Measurements from ENCODE around the gene TCAP. TPM values are rescaled to one million over a fixed set of nuclear protein-coding genes. Genes with fewer than 3 reads are reported as not detected.

The TCAP gene
- polyA plus RNA-seq, 5 donors: 1.0 to 14.8 (median 1.8) TPM

DNA sequence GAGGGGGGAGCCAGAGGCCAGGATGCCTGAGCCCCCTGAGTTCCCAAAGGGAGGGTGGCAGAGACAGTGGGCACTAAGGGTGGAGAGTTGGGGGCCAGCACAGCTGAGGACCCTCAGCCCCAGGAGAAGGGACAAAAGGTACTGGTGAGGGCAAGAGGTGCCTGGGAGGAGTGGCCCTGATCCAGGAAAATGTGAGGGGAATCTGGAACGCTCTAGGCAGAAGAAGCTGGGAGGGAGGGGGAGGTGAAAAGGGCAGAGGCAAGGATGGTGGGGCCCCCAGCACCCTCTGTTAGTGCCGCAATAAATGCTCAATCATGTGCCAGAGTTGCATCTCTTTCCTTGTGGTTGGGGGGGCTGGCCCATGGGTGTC is 1.1 kb downstream of the TCAP start:
- DNase-seq: no peak

DNA sequence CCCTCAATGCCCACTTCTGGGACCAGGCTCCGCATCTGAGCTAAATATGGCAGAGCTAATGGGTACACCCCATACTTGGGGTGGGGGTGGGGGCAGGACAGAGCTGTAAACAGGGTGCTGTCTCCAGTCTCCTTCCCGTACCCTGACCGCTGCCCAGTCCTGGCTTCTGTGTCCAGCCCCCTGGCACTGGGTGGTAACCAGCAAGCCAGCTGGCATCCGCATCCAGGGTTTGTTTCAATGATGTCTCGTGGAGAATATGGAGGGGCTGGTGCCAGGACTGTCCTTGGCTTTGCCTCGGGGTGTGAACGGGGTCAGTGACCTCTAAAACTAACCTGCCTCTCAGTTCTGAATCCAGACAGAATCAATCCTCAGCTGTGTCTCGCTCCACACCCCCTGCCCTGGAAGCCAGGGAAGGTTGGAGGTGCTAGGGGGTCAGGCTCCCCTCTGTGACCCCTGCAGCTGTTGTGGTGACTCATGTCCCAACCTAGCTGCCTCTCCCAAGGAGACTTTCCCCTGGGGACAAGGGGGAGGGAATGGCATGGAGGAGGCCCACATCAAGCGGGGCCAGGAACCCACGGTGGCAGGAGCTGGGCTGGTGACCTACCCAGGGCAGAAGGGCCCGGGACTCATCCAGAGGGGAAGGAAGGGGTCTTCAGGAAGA is 1.6 kb downstream of the TCAP start:
- no peak for DNase-seq

DNA sequence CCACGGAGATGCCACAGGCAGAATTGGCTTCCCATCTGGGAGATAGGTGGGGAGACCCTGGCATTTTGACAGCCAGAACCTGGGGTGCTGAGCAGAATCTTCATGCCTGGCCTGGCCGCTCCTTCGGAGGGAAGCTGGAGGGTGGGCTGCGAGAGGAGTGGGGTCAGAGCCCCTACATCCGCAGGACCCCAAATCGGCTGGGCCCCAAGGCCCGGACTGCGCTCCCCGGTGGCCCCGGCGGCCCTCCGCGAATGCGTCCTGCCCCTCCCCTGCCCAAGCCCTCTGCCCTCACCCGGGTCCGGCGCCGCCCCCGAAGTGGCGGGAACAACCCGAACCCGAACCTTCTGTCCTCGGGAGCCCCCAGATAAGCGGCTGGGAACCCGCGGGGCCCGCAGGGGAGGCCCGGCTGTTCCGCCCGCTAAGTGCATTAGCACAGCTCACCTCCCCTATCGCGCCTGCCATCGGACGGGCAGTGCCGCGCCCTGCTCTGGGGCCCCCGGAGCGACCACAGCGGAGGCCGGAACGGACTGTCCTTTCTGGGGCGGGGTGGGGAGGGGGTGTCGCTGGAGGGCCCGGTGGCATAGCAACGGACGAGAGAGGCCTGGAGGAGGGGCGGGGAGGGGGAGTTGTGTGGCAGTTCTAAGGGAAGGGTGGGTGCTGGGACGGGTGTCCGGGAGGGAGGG is 2.3 kb downstream of the TCAP start:
- no peak for DNase-seq

DNA sequence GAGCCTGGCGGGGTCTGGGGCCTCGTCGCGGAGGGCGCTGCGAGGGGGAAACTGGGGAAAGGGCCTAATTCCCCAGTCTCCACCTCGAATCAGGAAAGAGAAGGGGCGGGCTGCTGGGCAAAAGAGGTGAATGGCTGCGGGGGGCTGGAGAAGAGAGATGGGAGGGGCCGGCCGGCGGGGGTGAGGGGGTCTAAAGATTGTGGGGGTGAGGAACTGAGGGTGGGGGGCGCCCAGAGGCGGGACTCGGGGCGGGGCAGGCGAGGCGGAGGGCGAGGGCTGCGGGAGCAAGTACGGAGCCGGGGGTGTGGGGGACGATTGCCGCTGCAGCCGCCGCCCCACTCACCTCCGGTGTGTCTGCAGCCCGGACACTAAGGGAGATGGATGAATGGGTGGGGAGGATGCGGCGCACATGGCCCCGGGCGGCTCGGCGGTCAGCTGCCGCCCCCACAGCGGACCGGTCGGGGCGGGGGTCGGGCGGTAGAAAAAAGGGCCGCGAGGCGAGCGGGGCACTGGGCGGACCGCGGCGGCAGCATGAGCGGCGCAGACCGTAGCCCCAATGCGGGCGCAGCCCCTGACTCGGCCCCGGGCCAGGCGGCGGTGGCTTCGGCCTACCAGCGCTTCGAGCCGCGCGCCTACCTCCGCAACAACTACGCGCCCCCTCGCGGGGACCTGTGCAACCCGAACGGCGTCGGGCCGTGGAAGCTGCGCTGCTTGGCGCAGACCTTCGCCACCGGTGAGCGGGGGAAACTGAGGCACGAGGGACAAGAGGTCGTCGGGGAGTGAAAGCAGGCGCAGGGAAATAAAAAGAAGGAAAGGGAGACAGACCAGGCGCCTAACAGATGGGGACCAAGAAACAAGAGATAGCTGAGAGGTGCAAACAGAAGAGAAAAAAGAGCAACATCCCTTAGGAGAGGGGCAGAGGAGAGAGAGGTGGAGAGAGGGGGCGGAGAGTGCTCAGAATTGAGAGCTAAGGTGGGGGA is 3.1 kb downstream of the TCAP start, which contains the start of gene PNMT:
PNMT (plus strand) TSS at position 509 of the 980 bp plus-strand sequence; CDS start at position 532, 23 bp downstream.
- peak in 1 of 2 donors; percentile 62 for DNase-seq

DNA sequence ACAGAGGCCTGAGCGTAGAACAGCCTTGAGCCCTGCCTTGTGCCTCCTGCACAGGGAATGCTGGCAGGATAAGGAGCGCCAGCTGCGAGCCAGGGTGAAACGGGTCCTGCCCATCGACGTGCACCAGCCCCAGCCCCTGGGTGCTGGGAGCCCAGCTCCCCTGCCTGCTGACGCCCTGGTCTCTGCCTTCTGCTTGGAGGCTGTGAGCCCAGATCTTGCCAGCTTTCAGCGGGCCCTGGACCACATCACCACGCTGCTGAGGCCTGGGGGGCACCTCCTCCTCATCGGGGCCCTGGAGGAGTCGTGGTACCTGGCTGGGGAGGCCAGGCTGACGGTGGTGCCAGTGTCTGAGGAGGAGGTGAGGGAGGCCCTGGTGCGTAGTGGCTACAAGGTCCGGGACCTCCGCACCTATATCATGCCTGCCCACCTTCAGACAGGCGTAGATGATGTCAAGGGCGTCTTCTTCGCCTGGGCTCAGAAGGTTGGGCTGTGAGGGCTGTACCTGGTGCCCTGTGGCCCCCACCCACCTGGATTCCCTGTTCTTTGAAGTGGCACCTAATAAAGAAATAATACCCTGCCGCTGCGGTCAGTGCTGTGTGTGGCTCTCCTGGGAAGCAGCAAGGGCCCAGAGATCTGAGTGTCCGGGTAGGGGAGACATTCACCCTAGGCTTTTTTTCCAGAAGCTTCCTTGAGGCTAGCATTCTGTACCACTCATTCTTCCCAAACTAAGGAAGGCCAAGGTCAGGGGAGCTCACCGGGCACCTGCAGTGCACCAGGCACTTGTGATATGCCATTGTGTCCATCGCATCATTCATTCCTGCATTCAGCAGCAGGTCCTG is 5.0 kb downstream of the TCAP start:
- DNase-seq: no peak

DNA sequence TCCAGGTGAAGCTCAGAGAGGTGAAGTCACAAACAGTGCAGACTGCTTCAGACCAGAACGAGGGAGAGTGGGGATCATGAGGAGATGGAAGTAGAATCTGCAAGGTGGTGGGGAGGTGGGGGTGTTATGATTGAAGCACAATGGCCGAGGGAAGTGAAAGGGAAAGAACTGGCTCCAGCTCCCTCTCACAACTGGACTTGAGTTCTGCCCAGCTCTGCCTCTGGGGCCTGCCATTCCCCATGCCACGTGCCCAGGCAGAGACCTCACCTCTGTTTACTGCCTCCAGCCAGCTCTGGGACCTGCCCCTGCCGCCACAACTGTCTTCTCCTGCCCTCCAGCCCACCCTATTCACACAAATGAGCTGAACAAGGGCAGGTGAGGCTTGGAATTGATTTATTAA is 5.6 kb downstream of the TCAP start:
- DNase-seq: no peak

DNA sequence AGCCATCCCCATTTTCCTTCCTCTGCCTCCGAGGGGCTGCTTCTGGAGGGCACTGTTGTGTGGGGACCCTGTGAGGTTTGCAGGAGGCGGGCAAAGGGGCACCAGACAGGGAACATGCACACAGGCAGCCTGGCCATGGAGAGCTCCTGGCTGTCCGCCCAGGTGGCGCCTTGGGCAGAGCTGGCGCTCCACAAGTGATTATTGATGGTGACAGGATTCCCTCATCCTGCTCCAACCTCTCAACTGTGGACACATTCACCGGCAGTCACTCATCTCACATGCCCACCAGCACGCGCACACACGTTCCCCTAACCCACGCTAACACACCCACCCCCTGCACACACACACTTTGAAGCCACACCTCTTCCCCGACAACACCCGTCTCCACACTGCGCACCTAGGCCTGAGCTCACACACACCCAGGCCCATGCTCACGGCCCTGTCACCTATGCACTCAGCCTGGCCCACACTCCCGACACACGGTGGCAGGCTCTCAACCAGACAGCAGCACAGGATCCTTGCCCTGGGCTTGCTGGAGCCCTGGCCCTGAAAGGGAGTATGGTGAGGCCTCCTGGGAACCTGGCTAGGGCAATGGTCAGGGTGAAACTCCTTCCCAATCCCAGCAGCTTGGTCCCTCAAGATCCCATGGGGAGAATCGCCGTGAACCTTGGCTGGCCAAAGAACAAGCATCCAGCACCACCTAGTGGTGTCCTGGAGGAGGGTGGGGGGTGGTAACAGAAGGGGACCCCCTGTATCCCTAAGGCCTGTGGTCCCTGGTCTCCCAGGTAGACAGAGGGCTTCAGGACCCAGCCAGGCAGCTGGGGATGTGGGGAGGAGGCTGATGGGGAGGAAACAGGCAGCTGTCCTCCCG is 6.7 kb downstream of the TCAP start:
- DNase-seq: no peak

DNA sequence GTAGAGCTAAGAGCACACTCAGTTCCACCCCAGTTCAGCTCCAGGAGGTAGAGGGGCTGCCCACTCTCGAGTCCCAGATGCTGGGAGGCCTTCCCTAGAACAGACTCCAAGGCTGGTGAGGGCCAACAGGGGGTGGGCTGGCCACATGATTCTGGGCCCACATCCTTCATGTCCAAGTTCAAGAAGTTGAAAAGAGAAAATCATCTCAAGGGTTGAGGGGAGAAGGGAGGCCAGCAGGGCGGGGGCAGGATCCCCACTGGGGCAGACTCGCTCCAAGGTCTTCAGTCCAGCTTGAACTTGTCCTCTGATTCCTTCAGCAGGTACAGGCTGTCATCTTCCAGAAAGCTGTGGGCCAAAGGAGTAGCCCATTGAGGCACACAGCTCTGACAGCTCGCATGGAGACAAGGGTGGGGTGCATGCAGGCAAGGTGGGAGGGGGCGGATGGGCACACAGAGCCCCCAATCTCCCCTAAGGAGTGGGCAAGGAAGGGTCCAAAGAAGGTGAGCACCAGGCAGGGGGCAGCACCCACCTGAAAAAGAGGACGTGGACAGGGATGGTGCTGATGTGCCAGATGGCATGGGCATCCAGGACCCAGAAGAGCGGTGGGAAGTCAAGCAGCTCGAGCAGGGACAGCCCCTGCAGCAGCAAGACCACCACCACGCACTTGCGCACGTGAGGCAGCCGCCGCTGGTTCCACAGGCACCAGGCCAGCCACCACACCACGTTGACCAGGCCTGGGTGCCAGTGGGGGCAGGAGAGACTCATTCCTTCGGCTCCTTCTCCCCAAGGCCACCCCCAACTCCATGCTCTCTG is 7.6 kb downstream of the TCAP start:
- DNase-seq: no peak

DNA sequence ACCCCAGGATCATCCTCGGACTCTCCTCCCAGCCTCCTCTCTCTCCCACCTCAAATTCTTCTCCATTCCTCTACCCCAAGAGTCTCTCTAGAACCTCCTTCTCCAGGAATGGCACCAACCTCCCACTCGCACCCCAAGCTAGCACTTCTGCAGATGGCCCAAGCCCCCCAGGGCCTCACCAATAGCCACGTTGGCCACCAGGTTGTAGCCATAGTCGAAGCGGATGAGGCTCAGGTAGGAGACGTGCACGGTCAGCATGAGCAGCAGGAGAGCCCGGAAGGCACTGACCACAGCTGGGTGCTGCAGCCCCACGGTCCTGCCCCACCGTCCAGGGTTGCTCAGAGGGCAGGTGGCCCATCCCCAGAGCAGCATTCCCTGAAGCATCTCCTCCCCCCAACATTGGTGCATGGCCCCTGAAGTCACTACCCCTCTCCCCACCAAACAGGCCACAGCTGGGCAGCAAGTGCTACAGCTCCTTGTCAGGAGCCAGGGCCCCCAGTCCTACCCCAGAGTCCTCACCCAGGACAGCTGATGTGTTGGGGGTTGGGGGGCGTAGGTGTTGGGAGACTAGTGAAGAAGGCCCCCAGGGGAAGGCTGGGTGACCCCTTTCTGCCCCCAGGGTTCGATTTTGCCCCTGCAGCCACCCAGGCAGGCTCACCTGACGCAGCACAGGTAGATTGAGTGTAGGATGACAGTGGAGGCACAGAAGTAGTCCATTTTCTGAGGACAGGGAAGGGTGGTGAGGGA is 8.4 kb downstream of the TCAP start:
- DNase-seq: no peak

DNA sequence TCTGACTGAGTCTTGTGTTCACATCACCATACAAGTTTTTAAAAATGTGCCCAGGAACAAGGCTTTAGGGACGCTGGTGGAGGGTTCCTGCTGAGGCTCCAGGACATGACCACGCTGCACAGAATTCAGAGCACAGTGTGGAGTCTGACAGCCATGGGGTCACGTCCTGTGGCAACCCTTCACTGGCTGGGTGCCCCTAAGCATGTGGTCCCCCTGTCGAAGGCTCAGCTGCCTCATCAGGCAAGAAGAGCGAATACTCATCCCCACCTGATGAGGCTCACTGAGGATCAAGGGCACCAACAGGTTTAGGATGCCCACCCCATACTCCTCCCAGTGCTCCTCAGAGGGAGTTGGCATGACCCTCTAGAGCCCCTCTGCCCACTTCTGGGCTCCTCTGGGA is 9.0 kb downstream of the TCAP start:
- no peak for DNase-seq

DNA sequence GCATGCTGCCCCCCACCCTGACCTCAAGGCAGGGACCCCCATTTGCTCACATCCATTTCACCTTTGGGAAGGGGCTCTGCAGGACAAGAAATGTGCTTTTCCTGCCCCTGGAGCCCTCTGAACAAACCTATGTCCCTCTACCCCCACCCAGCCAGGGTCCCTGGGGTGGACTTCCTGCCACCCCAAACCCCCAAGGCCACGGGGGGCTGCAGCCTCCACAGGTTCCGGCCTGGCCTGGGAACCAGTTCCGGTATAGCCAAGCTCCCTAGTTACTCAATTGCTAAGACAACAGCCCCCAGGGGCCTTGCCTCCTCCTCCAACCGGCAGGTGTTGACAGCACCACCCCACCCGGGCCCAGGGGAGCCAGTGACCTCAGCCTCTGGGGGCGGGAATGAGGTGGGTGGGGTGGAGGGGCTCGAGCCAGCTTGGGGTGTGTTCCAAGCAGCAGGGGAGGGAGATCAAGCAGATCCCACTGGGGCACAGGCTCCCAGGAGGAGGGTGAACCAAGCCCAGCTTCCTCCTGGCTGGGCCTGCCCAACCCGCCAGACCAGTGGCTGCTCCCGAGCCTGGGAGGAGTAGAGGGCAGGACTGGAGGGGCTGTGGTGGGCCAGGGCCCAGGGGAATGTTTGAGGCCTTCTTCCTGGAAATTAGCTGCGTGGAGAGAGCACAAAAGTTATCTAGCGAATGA is 9.7 kb downstream of the TCAP start:
- peak in 1 of 2 donors; percentile 62 for DNase-seq

DNA sequence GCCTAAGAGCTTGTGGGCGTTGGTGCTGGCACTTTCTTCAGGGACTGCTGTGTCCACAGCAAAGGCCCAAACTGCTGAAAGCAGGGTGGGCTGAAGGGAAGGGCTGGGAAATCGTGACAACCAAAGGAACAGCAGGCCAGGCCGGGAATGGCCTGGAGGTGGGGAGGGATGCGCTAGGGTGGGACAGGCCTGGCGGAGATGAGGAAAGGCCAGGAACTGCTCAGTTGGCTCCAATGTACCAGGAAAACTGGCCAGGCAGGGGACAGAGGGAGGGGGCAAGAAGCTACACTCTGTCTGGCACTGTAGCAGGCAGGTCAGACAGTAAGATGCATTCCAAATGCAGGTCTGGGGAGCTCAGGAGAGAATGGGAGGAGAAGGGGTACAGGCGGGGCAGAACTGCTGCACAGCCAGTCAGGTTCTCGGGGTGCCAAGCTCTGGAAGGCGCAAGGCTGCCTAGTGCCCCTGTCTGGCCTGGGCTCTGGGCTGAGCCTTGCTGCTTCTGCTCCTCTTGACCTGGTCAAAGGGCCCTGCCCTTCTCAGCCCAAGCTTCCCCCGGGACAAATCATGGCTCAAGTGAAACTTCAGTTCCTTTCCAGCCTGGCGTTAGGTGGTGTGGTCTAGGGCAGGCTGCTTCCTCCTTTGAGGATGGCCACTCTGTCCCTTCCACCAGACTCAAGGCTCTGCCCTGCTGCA is 10.4 kb downstream of the TCAP start:
- DNase-seq: no peak

DNA sequence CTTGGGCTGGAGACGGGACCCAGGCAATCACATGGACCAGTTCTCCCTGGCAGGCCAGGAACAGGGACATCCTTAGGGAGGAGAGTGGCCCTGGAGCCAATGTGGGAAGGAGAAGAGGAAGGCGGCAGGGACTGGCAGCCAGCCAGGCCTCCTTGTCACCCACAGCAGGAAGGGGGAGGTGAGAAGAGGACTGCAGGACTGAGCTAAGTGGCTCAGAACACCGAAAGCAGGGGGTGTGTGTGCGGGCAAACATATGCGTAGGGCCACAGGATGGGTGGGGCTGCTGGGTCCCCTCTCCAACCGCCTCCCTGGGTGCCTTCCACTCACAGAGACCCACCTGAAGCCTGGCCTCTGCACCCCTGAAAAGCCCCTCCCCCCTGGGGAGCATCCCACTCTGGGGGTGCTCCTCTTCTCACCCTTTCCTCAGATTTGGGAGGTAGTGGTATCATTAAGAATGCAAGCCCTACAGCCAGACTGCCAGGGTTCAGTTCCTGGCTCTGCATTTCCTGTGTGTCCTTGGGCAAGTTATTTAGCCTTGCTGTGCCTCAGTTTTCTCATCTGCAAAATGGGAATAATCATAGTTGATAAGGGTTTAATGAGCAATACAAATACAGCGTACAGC is 11.2 kb downstream of the TCAP start:
- peak; percentile 67 to 73 for DNase-seq

DNA sequence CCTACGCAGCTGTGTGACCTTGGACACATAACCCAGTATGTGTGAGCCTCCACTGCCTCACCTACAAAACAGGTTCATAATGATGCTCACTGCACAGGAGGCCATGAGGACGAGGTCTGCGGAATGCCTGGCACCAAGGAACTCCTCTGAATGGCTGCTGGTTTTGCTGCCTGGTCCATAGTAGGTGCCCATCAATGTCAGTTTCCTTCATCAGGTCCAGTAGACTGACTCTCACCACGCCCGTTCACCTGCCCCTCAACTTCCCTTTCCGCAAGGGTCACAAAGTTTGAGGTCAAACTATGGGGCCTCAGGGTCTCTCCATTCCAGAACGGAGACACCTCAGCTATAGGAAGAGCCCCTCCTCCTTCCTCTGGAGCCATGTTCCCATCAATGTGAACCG is 11.9 kb downstream of the TCAP start:
- DNase-seq: no peak

DNA sequence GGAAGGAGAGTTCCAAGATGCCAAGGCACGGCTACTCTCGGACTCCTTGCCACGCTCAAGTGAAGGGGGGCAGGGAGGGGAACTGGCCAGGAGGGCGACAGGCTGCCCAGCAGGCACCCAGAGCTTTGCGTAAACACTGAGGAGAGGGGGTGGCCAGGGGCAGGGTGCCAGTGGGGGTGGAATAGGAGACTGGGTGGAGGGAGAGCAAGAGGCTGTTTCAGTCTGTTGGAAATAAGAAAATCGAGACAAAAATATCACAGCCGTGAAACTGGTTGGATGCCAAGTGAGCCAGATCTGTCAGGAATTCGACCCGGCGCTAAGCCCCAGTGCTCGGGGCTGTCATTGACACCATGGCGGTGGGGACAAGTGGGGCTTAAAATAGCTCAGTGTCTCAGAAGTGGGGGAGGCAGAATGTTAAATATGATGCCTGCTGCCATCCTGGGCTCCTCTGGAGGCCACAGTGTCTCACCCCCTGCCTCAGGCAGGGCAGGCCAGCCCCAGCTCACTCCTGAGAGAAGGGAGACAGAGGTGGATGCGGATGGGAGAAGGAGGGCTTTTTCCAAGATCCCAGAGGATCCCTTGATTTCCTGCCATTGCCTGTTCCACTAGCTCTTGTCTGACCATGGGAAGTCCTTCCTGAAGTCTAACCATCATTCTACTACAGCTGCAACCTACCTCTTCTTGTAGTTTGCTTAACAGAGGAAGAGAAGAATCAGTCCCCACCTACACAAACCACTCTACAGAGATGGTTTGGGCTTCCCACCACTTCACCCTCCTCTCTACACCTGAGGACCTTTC is 12.6 kb downstream of the TCAP start:
- peak; percentile 69 to 76 for DNase-seq
